ENCODE results near the gene PRUNE2. TPM values are rescaled to one million over a fixed set of nuclear protein-coding genes. Genes with fewer than 3 reads are reported as not detected.
"Not testable (repeated sequence)": the region's sequence is repeated elsewhere in the genome, so short reads cannot be mapped to it uniquely, and the experiment has no call there.

PRUNE2 gene
- total RNA-seq, 1 donor from 2014 or later, result 55.3 TPM

GRCh38 chr9:76602199-76602598 is 303.7 kb downstream of the PRUNE2 start:
- DNase-seq (ENCODE audit: low spot score) (no peak), ATAC-seq (no peak)
- intact Hi-C loops (cut with DNase I), result no loop called here

DNA sequence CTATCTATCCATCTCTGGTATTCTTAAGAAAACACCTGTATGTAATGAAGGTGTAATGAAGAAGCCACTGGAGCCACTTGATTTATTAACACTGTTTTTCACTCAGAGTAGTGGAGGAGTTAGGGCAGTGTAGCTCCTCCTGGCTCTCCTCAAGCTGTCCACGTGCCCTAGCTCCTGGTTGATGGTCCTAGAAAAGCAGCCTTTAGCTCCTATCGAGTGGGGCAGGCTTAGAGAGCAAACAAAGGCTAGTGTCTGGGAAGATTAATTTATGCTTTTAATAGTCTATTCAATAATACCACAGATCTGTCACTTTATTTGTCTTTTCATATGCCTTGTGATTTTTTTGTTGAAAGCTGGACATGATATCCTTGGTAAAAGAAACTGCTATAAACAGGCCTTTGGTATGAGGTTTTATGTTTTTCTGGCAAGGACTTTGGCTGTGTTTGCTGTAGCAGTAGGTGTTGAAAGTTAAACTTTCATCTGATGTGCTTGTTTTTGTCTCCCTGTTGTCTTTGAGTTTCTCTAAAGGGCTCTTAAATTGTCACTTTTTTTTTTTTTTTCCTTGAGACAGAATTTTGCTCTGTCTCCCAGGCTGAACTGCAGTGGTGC is 305.8 kb downstream of the PRUNE2 start:
- no peak for ATAC-seq
- intact Hi-C loops (cut with DNase I), result no loop called here
- no peak for DNase-seq (ENCODE audit: low spot score)

- DNase-seq (ENCODE audit: low spot score), result no peak
- no peak for ATAC-seq
- intact Hi-C loops (cut with DNase I), result no loop called here
These were observed 306.9 kb downstream of the PRUNE2 start for GRCh38 chr9:76598981-76599380.

DNA sequence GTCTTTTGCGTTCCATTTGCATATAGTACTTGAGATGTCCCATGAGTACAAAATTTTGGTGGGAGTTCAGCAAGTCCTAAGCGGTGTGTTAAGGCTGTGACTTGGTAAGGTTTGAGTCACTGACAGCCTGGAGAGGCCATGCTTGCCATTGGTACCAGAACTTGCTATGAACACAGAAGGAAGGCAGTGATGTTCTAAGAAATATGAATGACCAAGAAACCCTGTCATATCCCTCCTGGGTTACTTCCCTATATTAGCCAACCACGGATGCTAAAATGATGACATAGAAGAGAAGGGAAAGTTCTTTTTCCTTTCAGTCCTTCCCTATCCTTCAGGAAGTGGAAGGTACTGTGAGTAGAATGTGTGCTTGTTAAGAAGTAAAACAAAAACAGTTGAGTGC is 310.3 kb downstream of the PRUNE2 start:
- no peak for DNase-seq (ENCODE audit: low spot score)
- intact Hi-C loops (cut with DNase I), result no loop called here
- peak; percentile 35 for ATAC-seq

DNA sequence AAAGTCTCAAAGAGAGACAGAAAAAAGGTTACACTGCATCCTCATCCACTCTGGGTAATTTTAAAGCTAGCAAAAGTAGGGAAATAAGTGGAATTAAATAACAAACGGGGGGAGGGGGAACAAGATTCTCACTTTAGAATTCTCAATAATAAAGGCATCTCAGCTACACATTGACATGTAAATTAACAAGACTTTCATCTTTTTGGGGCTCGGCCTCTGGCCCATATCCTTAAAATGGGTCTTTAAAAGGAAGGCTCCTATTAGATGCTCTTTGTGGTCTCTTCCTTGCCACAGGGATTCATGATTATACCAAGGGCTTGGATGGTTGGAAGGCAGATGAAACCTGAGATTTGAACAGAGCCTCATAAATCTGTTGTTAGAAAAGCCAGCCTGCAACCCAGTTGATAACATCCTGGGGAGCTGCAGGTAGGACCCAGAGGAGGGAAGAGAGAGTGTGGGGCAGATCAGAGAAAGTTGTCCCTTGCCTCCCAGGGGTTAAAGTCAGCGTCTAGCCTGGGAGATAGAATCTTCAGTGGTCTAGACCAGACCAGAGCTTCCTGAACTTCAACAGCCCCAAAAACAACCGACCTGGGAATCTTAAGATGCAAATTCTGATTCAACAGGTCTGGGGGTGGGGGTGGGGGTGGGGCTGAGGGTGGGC is 311.0 kb downstream of the PRUNE2 start:
- ATAC-seq (no peak), DNase-seq (ENCODE audit: low spot score) (no peak)
- intact Hi-C loops (cut with DNase I), result no loop called here

DNA sequence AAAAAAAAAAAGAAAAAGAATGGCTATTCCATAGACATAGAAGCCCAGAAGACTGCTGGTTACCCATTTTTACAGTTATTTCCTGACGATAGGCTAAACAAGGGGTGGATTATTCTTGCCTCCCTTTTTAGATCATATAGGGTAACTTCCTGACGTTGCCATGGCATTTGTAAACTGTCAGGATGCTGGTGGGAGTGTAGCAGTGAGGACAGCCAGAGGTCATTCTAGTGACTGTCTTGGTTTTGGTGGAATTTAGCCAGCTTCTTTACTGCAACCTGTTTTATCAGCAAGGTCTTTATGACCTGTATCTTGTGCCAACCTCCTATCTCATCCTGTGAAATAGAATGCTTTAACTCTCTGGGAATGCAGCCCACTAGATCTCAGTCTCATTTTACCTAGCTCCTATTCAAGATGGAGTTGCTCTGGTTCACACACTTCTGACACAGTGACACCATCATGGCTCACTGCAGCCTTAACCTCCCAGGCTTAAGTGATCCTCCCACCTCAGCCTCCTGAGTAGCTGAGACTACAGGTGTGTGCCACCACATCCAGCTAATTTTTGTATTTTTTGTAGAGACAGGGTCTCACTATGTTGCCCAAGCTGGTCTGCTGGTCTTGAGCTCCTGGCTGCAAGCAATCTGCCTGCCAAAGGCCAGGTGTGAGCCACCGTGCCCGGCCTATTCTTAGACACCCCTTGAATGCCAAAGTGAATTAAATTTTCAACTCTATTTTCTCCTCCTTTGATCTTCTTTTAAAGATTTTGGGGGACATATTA is 311.8 kb downstream of the PRUNE2 start:
- ATAC-seq; DNase-seq (ENCODE audit: low spot score); intact Hi-C loops (cut with DNase I): not testable (repeated sequence)

DNA sequence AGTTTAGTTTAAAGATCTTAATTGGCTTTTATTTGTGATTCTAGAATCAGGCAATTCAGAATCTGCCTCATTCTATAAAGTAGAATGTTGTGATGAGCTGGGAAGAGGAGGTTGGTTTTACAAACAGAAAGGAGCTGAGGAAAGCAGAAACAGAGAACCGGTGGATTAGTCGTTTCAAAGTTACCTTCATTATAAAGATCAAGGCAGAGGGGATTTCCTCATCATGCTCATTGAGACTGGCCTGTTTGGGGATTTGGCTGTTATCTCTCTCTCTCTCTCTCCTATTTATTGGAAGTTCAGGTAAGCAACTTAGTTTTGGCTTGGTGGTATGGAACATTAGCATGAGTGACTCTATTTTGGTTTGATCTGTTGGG is 313.0 kb downstream of the PRUNE2 start:
- intact Hi-C loops (cut with DNase I), result no loop called here

DNA sequence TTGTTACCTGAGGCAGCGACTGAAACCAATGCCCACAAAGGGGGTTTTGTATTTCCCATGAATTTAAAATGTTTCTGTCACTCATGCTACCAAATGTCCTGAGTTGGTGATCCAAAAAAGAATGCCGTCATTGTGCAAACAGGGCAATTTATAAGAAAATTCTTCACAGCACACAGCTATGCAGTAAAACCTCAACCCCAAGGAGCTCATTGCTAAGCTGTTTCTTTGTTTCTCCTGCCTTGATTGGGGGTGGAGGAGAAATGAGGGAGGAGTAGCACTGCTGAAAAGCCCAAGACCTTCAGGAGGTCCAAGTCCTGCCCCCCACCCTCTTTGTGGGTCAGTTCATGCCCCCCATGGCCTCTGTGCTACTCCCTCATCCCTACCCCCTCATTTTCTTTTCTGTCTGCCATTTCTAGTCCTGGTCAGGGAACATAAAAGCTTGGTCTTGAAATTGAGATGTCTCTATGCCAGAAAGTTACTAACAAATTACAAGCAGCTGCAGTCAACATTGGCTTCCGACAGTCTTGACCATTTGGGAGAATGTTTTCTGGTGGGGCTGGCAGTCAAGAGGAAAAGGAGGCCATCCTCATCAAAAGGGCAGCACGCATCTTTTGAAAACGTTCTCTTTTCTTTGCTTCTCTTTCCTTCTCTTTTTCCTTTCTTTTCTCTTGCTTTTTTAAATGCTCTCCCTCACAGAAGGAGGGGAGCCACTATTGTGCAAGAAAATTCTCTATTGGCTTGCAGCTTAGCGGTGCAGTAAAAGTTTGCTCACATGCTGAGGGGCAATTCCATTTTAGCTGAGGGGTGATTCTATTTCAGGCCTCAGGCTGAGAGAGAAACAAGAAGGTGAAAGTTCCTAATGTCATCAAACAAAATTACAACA is 313.6 kb downstream of the PRUNE2 start:
- ATAC-seq (peak; percentile 78), DNase-seq (ENCODE audit: low spot score) (no peak)
- intact Hi-C loops (cut with DNase I), result no loop called here

More for the DNA sequence above, 313.0 kb downstream of the PRUNE2 start:
- DNase-seq (ENCODE audit: low spot score) (no peak), ATAC-seq (no peak)

DNA sequence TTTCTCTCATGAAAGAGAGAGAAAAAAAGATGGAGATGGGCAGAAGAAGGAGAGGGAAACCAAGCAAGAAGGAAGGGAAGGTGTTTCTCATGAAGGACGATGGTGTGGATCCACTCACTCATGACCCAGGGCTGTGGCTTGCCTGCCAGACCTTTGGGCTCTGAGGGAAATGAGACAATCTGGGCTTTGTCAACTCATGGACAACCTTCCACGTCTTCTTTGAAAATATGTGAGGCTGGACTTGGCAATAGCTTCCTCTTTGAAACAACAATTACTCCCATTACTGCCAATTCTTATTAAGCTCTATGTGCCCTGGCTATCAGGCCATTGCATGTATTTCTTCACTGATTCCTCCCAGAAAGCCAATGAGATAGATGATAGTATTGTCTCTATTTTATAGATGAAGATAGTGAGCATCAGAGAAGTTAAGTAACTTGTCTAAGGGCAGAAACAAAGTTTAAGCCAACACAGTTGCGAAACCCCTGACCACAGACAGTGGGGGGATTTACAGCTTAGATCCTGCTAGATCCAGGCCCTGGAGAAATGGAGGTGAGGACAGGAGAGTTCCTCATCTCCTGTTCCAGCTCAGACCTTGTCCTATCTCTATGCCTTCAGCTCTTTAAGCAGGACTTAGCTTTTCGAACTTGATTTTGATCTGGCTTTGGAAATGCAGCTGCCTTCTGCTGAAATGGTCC is 314.5 kb downstream of the PRUNE2 start:
- ATAC-seq (peak; percentile 44), DNase-seq (ENCODE audit: low spot score) (no peak)
- intact Hi-C loops (cut with DNase I), result no loop called here

DNA sequence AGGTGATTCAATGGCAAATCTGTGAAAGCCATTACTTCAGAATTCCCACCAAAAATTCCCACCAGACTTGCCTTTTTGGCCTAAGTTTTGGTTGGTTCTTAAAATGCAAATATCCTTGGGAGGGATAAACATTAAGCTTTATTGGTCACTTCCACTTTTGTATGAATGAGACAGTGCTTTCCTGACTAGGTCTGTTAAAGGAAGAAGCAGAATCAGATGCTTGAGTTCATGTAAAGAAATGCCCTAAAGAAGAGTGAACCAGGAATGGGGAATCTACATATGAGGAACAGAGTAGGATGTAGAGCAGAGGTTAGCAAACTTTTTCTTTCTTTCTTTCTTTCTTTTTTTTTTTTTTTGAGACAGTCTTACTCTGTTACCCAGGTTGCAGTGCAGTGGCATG is 317.6 kb downstream of the PRUNE2 start:
- DNase-seq (ENCODE audit: low spot score), result no peak

GRCh38 chr9:76586390-76587314 is 319.3 kb downstream of the PRUNE2 start:
- ATAC-seq (no peak), DNase-seq (ENCODE audit: low spot score) (no peak)
- intact Hi-C loops (cut with DNase I), result no loop called here

More for the DNA sequence above, 317.6 kb downstream of the PRUNE2 start:
- no peak for ATAC-seq
- intact Hi-C loops (cut with DNase I), result no loop called here

GRCh38 chr9:76585487-76586389 is 320.2 kb downstream of the PRUNE2 start:
- intact Hi-C loops (cut with DNase I), result no loop called here
- ATAC-seq (no peak), DNase-seq (ENCODE audit: low spot score) (no peak)

- DNase-seq (ENCODE audit: low spot score) (no peak), ATAC-seq (no peak)
- intact Hi-C loops (cut with DNase I), result no loop called here
These were observed 322.7 kb downstream of the PRUNE2 start for GRCh38 chr9:76583256-76583655.

- intact Hi-C loops (cut with DNase I), result no loop called here
These were observed 324.2 kb downstream of the PRUNE2 start for GRCh38 chr9:76581731-76582130.

DNA sequence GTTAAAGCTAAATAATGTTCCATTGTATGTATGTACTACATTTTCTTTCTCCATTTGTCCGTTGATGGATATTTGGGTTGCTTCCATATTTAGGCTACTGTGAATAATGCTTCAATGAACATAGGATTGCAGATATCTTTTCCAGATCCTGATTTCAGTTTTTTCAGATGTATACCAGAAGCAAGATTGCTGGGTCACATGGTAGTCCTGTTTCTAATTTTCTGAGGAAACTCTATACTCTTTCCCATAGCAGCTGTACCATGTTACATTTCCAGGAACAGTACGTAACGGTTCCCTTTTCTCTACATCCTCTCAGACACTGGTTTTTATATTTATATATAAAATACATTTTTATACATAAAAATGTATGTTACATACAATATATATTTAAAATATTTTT is 325.1 kb downstream of the PRUNE2 start:
- ATAC-seq, result no peak
- intact Hi-C loops (cut with DNase I), result no loop called here
- no peak for DNase-seq (ENCODE audit: low spot score)

More at GRCh38 chr9:76581731-76582130, 324.2 kb downstream of the PRUNE2 start:
- ATAC-seq (no peak), DNase-seq (ENCODE audit: low spot score) (no peak)

DNA sequence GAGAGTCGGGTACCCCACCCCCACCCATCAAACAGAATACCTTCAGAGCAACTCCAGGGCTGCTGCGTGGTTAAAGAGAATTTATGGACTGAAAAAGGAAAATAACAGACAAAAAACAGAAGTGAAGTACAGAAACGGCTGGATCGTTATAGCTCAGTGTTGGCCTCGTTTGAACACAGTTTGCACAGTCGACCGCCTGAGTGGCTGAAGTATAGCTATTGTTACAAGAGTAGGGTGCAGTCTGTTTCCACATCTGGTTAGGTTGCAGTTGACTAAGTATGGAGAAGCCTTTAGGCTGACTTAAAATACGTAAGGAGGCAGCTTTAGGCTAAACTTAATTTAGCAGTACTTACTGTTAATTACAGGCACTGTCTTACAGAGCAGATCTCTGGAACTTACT is 325.7 kb downstream of the PRUNE2 start:
- DNase-seq (ENCODE audit: low spot score) (no peak), ATAC-seq (no peak)
- intact Hi-C loops (cut with DNase I), result no loop called here

- intact Hi-C loops (cut with DNase I), result no loop called here
- DNase-seq (ENCODE audit: low spot score) (no peak), ATAC-seq (peak; percentile 50)
These were observed 329.6 kb downstream of the PRUNE2 start for GRCh38 chr9:76576344-76576743.

Data from sciatic nerve (tissue), 2 donors.